Left ventricle myocardium superior (tissue), 1 donor: Measurements from ENCODE around the gene ANTXR1. TPM values are rescaled to one million over a fixed set of nuclear protein-coding genes. Genes with fewer than 3 reads are reported as not detected.

Experiments
- ATAC-seq: fragments of 200-7000 bp; cut with Tn5 transposase; one replicate; pipeline ENCODE4 v1.9.1; 2020; ENCODE audit warnings: mild to moderate bottlenecking, moderate library complexity
- DNase-seq: peaks from one replicate; pipeline ENCODE4 v3.0.0-alpha.2; 2020
- intact Hi-C: fragments of 100-400 bp; cut with micrococcal nuclease; formaldehyde crosslinking; loops from one replicate; pipeline ENCODE4 v1.11.0; 2022
- total RNA-seq: library from RNA; stranded (reverse); fragmentation: NEBNext Ultra II Directional; extraction: Animal tissue kit (Norgen Biotek cat#: 25700); gene quantifications from one replicate; pipeline ENCODE4 v1.2.1, GENCODE V29; 2021
- donor health status: DM: no; HTN: yes; CAD: no; lungs with severe emphysema.

Gene ANTXR1
- total RNA-seq, 1 donor from 2014 or later = 28.9 TPM

DNA sequence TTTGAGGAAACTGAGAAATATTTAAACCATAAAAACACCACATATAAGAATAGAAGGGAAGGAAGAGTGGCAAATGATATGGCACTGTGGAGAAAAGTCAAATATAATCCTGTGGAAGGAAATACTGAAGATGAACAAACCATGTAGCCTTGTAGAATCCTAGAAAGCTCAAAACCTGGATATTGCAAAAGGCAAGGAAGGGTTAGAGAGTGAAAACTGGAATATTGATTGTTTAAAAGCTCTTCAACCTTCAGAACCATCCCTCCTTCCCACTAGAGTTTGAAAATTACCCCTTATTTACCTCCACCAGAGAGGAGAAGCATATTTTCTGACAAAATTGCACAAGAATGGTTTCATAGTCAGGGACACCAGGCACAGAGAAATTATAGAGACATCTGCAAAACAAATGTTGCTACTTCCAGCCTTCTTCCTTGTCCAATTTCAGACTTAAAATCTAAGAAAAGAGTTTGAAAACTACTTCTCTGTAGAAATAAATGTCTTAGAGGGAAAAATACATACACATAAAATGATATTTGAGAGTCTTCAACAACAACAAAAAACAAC lies 48.0 kb downstream of the ANTXR1 start:
- intact Hi-C loops = no loop called here

DNA sequence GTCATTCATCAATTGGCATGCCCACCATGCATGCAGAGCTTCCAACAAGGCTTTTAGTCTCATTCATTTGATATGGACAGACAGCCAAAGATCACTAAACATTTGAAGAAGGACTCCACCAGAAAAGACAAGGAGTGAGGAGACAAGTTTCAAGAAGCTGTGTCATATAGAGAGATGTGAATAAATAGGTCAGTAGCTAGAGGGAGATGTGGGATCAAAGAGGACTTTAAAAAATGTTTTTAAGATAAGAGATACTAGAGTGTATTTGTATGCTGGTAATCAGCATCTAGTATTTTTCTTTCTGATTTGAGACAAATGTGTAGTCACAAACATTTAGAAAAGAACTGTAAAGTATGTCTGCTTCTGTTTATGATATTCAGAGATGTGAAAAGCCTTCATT lies 48.5 kb downstream of the ANTXR1 start:
- intact Hi-C loops = no loop called here
- ATAC-seq = peak; percentile 38
- no peak for DNase-seq

More for the DNA sequence above, 48.0 kb downstream of the ANTXR1 start:
- peak; percentile 26 for ATAC-seq
- no peak for DNase-seq

DNA sequence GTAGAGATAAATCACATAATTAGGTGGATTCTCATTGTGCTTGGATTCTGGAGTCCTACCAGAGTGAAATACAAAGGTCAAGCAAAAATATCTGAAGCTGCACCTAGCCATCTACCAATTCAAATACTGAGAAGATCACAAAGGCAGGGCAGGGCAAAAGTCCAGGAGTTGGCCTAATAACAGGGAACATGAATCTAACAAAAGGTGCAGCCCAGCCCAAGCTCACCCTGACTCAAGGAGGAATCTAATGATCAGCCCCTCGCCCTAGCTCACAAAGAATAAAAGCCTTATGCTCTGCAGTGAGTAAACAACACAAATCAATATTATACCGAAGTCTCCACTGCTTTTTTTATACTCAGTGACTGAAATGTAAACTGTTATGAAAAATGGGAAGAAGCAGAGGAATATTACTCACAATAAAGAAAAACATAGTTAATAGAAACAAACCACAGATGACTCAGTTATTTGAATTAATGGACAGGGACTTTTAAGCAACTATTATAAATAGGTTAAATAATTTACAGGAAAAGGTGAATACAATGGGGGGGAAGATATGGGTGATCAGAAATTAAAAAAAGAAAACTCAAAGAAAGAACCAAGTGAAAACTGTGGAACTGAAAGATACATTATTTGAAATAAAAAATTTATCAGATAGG lies 49.5 kb downstream of the ANTXR1 start:
- intact Hi-C loops = no loop called here
- DNase-seq = no peak
- no peak for ATAC-seq

DNA sequence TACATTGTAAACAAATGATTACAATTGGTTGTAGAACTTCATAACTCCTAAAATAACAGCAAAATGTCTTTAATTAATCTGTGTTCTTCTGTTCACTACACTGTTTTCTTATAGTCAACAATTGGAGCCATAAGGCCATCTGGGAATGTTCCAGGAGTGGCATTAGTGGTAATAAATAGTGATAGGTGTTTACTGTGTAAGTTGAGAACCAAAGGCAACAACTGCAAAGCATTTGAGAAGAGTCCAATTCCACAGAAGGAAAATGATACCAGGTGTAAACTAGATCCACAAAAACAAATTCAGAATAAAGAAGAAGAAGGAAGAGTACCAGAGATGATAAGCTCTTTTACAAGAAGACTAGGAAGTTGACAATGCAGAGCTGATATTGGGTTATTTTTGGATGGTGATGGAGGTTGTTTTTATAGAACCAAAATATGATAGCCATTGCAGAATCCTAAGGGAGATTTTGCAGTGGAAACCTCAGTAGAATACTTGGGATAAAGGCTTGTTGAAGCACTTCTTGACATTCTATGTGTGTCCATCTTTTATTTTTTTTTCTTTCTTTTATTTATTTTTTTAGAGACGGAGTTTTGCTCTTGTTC lies 52.9 kb downstream of the ANTXR1 start:
- intact Hi-C loops = no loop called here
- ATAC-seq = no peak
- DNase-seq = no peak

DNA sequence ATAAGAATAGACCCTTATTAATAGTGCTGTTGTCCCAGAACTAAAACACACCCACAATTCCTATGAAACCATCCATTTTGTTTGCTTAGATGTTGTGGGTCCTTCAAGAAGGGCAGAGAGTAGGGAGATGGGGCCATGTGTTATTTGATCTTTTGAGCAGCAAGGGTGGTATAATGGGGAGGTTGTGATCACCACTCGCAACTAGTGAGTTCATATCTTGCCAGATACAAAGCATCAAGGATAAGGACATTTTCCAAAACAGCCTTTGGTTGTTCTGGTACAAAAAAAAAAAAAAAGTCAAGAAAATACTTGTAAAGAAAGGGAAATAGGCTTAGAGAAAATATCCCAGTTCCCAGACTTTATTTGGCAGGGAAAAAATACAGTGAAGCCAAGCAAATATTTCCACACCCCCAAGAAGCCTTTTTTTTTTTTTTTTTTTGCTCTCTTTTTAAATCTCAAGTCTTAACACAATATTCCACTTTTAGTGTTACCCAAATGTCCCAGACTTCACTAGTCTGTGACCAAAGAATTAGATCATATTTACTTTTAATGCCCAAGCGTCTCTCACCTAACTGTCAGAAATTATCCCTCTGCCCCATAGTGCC lies 54.1 kb downstream of the ANTXR1 start:
- intact Hi-C loops = no loop called here
- peak; percentile 70 for ATAC-seq
- DNase-seq = no peak

DNA sequence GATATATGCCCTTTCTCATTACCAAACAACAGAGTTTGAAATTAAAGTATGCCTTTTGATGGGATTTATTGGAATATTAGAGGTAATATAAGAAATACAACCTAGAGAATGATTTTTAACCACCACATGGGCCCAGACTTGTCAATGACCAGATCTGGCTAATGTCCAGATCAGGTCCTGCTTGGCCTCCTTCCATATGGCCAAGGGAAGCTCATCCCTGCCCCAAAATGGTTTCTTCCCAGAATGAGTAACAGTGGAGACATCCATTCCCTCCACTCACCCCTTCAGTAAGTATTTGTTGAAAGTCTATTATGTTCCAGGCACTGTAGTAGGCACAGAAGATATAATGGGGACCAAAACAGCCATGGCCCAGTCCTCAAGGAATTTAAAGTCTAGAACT lies 54.9 kb downstream of the ANTXR1 start:
- intact Hi-C loops = no loop called here
- ATAC-seq = no peak

DNA sequence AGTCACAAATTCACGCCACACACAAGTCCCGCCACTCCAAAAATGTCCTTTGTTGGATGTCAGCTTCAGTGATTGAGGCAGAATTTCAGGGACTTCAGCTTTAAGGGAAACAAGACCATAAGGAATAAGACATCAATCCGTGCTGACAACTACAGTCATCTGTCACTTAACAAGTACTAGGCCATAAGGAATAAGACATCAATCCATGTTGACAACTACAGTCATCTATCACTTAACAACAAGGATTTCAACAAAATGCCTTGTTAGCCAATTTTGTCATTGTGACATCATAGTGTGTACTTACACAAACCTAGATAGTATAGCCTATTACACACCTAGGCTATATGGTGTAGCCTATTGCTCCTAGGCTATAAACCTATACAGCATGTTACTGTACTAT lies 58.0 kb downstream of the ANTXR1 start:
- DNase-seq (no peak), ATAC-seq (no peak)
- intact Hi-C loops = no loop called here

More for the DNA sequence above, 54.9 kb downstream of the ANTXR1 start:
- no peak for DNase-seq

DNA sequence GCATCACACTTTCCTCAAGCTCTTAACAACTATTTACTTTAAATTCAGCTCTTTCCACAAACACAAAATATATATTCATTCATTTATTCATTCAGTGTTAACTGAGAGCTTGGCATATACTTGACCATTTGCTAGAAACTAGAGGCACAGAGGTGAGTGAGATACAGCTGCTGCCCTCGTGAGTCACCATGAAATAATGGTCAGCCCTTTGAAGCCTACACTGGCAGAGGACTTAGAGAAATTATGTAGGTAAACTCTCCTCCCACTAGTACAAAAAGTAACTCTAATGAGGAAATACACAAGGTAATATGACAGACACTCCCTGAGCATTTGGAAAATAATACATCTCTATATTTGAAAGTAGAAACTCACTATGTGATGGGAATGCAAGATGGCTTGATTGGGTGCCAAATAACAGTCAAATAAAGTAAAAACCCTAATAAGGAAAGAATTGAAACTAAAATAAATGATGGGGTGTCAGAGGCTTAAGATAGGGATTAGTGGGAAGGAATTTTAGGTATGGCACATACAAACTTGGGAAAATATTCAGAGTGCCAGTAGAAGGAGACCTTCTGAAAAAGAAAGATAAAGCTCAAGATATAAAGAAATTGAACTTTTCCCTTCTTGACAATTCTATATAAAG lies 61.1 kb downstream of the ANTXR1 start:
- ATAC-seq = no peak

DNA sequence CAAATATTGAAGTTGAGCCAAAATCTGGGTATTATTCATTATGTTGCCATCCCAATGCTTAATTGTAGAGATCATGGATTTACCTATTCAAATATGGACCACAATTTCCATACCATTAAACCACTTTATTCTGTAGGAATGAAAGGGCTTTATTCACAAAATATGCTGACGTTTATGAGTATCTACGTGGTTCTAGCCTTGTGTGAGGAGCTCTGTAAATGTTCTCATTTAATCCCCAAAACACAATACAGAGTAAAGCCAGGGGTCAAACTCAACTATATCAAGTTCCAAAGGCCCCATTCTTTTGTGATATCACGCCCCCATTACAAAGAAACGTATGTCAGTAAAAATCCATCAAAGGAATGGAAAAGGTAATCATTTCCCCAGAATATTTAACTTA lies 61.9 kb downstream of the ANTXR1 start:
- ATAC-seq = no peak
- DNase-seq = no peak
- intact Hi-C loops = no loop called here

More for the DNA sequence above, 61.1 kb downstream of the ANTXR1 start:
- intact Hi-C loops = no loop called here
- no peak for DNase-seq

DNA sequence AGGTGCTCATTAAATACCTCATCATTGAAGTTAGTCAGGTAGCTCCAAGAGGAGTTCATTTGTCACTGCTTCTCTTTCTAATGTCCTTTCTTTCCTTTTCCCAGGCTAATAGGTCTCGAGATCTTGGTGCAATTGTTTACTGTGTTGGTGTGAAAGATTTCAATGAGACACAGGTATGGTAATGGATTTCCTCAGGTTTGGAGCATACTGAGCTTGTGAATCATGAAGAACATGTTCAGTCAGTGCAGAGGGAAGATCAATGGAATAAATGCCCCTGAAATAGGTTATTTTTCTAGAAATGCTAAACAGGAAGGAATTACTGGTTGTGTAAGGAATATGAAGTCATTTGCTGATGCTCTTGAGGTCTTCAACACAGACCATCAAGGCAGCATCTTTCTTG lies 62.5 kb downstream of the ANTXR1 start:
- intact Hi-C loops = no loop called here
- ATAC-seq = no peak
- no peak for DNase-seq

DNA sequence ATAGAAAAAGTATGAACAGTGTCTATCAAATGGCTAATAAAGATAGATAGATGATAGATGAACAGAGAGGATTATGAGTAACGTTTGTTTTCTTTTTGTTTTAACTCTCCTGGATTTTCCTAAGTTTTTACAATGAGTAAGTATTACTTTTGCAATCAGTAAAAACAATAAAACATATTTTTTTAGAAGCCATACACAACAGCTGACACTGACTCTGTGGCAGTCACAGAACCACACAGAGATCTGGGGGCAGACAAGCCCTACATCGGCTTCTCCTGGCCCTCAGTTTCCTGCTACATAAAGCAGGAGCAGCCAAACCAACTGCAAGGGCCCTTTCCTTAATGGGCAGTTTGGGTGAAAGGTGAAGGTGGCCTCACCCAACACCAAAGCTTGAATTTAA lies 63.6 kb downstream of the ANTXR1 start:
- ATAC-seq = no peak
- no peak for DNase-seq
- intact Hi-C loops = no loop called here

DNA sequence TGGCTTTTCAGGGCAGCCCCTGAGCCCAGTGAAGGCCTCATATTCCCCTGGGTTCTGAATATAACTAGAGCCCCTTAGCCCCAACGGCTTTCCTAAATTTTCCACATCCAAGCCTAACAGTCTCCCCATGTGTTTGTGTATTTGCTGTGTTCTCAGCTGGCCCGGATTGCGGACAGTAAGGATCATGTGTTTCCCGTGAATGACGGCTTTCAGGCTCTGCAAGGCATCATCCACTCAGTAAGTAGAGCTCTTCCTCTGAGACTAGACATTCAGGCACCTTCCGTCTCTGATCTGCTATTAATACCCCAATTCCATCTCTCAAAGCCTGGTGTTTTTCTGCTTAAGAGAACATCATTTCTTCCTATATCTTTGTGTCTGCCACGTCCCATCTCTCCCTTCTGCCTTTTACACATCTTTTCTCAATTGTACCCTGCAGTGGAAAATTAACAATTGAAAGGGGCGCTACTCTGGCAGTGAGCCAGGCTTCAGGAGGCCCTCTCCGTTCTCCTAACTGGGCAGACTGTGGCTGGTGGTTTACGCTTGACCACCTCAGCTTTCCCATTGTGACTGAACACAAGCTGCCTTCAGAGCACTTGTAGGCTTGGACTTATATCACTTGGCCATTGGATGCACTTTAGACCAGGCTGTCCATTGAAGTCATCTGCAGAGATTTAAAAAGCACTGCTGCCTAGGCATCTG lies 64.4 kb downstream of the ANTXR1 start:
- DNase-seq (no peak), ATAC-seq (peak; percentile 43)

DNA sequence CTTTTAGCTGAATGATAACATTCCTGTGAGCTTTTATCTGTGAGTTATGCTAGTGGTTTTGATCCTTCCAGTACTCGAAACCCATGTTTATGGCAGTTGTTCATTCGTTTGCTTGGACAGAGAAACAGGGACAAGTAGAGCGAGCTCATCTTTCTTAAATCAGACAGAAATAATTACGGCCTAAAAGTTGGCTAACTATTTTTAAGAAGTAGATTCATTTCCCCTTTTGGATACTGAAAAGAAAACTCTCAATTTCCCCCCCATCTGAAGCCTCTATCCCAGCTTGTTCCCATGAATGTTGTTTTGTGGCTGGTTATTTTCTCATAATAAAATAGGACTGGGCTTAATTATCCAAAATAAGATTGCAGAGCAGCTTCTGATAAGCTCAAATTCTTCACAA lies 67.1 kb downstream of the ANTXR1 start:
- intact Hi-C loops = no loop called here
- no peak for ATAC-seq
- DNase-seq = no peak

More for the DNA sequence above, 64.4 kb downstream of the ANTXR1 start:
- intact Hi-C loops = no loop called here

DNA sequence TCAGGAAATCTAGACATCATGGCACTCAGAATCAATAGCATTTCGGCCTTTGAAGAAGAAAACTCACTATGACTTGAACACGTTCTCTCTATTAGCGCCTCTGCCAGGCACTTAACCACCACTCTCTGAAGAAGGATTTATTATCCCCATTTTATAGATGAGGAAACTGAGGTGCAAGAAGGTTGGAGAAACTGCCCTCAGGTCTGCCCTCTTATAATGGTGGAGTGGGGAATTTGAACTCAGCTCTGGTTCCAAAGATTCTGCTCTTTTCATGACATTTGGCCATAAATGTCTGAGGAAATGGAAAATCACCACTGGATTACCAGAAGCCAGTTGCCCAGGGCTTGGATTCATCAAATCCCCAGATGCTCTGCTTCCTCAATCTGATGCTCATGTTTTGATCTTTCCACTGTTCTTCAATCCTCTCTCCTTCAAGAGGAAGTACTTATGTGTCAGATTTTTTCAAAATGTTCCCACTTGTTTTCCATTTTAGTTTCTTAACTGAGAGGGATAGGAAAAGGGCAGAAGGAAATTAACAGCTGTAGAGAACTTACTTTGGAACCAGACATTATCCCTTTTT lies 68.1 kb downstream of the ANTXR1 start:
- intact Hi-C loops = no loop called here
- DNase-seq (no peak), ATAC-seq (peak; percentile 40)

DNA sequence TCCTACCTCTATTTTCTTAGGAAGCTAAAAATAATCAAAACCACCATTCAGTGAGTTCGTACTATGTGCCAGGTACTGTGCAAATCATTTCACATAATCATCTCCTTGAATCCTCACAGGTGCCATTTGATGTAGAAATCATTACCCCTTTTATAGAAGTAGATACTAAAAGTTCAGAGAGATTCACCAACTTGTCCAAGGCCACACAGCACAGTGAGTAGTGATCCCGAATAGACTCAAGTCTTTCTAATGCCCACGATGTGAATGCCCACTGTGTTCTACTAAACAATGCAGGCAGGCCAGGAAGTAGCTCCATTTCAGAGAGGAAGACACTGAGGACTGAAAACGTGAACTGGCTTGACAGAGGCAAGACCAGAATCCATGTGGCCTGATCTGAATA lies 68.8 kb downstream of the ANTXR1 start:
- no peak for DNase-seq
- intact Hi-C loops = no loop called here
- no peak for ATAC-seq

DNA sequence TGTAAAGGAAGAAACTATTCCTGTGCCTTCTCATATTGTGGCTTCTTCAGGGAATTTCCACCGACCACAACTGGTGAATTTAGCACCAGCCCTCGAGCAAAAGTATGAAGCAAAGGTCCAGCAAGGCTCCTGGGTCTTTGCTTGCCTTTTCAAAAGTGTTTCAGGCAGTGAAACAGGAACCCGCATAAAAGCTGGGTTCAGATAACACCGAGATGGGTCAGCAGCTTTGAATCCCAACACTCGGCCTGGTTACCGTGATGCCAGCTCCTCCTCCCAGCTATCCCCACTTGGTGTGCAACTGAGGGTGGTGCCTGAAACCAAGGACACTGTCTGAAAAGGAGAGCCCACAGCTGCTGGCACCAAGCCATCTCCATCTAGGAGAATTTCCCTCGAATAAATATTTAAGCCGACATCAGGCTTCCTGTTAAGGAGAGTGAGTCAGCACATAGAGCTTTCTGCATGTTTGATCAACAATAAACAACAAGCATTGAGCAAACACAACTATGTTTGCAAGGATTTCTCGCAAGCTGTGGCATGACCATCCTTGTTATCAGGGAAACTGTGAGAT lies 69.5 kb downstream of the ANTXR1 start:
- ATAC-seq (peak; percentile 41), DNase-seq (peak; percentile 48)
- intact Hi-C loops = no loop called here

DNA sequence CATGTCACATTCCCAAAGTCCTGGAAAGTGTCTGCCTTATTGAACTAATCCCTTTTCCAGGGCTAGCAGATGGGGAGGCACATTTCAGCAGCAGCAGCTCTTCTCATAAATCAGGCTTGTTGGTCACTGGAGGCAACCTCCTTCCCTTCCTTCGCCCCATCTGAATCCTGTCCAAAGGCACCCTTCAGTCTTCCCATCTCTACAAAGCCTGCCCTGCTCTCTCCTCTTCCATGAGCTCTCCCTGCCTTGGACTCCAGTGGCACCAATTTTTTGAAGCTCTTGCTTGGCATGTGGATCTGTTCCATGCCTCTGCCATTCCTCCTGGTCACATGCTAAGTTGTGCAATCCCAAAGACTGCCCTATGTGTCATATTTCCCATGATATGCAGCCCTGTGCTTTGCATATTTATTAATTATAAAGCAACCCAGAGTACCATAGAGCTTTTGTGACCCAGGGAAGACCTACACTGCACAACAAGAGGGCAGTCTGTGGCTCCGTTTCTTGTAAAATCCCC lies 70.3 kb downstream of the ANTXR1 start:
- DNase-seq (no peak), ATAC-seq (peak; percentile 70)
- intact Hi-C loops = no loop called here

DNA sequence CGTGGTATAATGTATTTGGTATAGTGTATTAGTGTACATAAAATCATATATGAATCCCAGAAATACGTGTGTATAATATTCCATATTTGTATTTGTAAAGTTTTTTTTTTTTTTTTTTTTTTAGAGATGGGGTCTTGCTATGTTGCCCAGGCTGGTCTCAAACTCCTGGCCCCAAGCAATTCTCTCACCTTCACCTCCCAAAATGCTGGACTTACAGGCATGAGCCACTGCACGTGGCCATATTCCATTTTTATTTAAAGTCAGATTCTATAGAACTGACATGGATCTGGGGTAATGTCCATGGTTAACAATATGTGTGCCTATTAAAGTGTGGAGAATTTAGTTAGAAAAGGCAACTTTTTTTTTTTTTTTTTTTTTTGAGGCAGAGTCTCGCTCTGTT lies 71.5 kb downstream of the ANTXR1 start:
- intact Hi-C loops = no loop called here
- ATAC-seq = no peak
- no peak for DNase-seq

DNA sequence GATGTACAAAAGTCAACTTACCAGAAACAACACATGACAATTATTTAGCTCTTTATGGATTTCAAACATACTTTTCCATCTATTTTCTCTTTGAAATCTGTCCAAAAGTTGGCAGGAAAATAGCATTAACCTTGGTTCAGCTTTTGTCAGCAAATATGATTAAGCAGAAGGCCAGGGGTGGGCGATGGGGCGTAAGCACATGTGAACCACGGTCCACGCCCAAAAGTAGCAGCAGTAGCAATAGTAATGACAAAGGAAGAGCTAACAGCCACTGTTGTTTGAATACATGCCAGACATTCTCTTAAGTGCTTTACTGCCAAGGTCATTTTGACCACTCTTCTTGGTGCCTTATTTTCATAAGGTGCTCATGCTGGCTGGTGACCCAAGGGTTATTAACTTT lies 73.5 kb downstream of the ANTXR1 start:
- ATAC-seq (no peak), DNase-seq (no peak)
- intact Hi-C loops = no loop called here
